Transverse colon (tissue), 3 donors: ENCODE data around the gene CEP104.

Experiments
- CTCF ChIP-seq, 5 experiments: fragments of 200-600 bp in 3 of 5; fragments of 450-650 bp in 2 of 5; sonication (generic) in 3 of 5; IDR thresholded peaks; 1 replicate in 2 of 5; 2 replicates in 3 of 5; pipeline ENCODE4 v1.5.1; 2016 to 2017; ENCODE audit warnings: antibody characterized with exemption in 5 of 5, inconsistent platforms in 3 of 5, mild to moderate bottlenecking in 2 of 5, moderate library complexity in 1 of 5
- POLR2A ChIP-seq: fragments of 450-650 bp; IDR thresholded peaks from one replicate; pipeline ENCODE4 v1.6.1; 2016; ENCODE audit warnings: antibody characterized with exemption, mild to moderate bottlenecking, moderate library complexity

DNA sequence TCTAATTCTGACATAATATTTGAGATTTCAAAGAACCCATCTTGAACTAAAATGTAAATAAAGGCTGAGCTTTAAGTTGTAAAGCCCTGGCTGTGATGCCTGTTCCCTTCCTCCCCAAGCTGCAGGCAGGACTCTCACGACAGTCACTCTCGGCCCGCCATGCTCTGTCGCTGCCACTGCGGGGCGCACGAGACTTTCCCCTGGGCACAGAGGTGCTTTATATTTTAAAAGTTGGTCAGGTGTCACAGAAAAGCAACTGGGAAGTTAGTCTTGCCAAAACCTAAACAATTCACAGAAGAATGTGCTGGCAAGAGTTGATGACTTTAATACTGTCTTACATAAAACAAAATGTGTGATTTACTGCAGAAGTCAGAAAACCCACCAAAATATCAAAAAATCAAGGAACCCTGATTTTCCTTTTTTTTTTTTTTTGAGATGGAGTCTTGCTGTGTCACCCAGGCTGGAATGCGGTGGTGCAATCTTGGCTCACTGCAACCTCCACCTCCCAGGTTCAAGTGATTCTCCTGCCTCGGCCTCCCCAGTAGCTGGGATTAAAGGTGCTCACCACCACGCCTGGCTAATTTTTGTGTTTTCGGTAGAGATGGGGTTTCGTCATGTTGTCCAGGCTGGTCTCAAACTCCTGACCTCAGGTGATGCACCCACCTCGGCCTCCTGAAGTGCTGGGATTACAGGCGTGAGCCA is 71.4 kb downstream of the CEP104 start:
- TF ChIP-seq CTCF (IDR thresholded peaks at IDR 0.05), result peak in 4 of 5 experiments; percentile 25 to 43 (median 31)
- TF ChIP-seq POLR2A, result no peak
